Panc1 (cell line): ENCODE measurements around the gene RPL28.

Source experiments
- CTCF ChIP-seq: fragments of 450-650 bp; IDR thresholded peaks from 2 replicates; pipeline ENCODE4 v1.5.1; 2017; ENCODE audit warnings: mild to moderate bottlenecking
- POLR2AphosphoS5 ChIP-seq: IDR thresholded peaks from 2 replicates; pipeline ENCODE4 v1.6.1; 2012; ENCODE audit warnings: mild to moderate bottlenecking, low read depth, low read length, moderate library complexity

- TF ChIP-seq POLR2AphosphoS5 (no peak), CTCF (no peak)
These were observed 22.6 kb upstream of the RPL28 start, which contains the start of gene GARIN5B for GRCh38 chr19:55362990-55363716.
